OCI-LY3 (cell line): ENCODE data around the gene PIK3R5.

Source experiments
- H2AFZ ChIP-seq: fragments of 200-600, 300-600 bp; shearing (Covaris generic); 2 replicates; pipeline ENCODE4 v1.6.0; 2014; ENCODE audit warnings: antibody characterized with exemption, low read depth, low read length
- H3K27ac ChIP-seq: fragments of 200-600, 300-600 bp; sonication (generic); 2 replicates; pipeline ENCODE4 v1.5.1; 2014; ENCODE audit warnings: mild to moderate bottlenecking, low read length, moderate library complexity, mixed read lengths
- H3K27me3 ChIP-seq: fragments of 200-600, 300-600 bp; sonication (generic); 2 replicates; pipeline ENCODE4 v1.6.1; 2014; ENCODE audit warnings: low read depth, low read length, mixed read lengths
- H3K36me3 ChIP-seq: fragments of 200-600, 300-600 bp; sonication (generic); replicated peaks from 2 replicates; pipeline ENCODE3; 2014; ENCODE audit warnings: low read depth, low read length, mixed read lengths
- H3K4me1 ChIP-seq: fragments of 300-600, 200-600 bp; sonication (generic); 2 replicates; pipeline ENCODE4 v1.6.1; 2014; ENCODE audit warnings: low read length, mixed read lengths
- H3K4me2 ChIP-seq: fragments of 200-600, 300-600 bp; sonication (generic); 2 replicates; pipeline ENCODE4 v1.6.1; 2014; ENCODE audit warnings: low read length, mixed read lengths
- H3K4me3 ChIP-seq: fragments of 300-600, 200-600 bp; sonication (generic); 2 replicates; pipeline ENCODE4 v1.5.1; 2014; ENCODE audit warnings: antibody characterized with exemption, mild to moderate bottlenecking, low read length, moderate library complexity
- H3K79me2 ChIP-seq: fragments of 300-600, 200-600 bp; shearing (Covaris generic); 2 replicates; pipeline ENCODE4 v1.6.1; 2014; ENCODE audit warnings: mild to moderate bottlenecking, low read length, mixed read lengths
- H3K9ac ChIP-seq: fragments of 300-600, 200-600 bp; shearing (Covaris generic); 2 replicates; pipeline ENCODE4 v1.6.0; 2014; ENCODE audit warnings: mild to moderate bottlenecking, low read length, moderate library complexity
- H3K9me3 ChIP-seq: fragments of 200-600, 300-600 bp; shearing (Covaris generic); 2 replicates; pipeline ENCODE4 v1.6.1; 2014; ENCODE audit warnings: low read length, mixed read lengths; ENCODE audit not compliant: insufficient read depth
- H4K20me1 ChIP-seq: fragments of 200-600, 300-600 bp; sonication (generic); 2 replicates; pipeline ENCODE4 v1.6.1; 2016; ENCODE audit warnings: low read length, mixed read lengths; ENCODE audit not compliant: insufficient read depth
- CTCF ChIP-seq: fragments of 200-600, 300-600 bp; sonication (generic); IDR thresholded peaks from 2 replicates; pipeline ENCODE4 v1.5.1; 2014; ENCODE audit warnings: antibody characterized with exemption, low read length, low read depth
- EZH2phosphoT487 ChIP-seq: fragments of 200-600 bp; shearing (Covaris generic); IDR thresholded peaks from 2 replicates; pipeline ENCODE4 v1.6.1; 2018; ENCODE audit warnings: antibody characterized with exemption, mixed run types, low read depth

PIK3R5 gene

GRCh38 chr17:8900626-8901585, 64.6 kb downstream of the PIK3R5 start:
- Histone ChIP-seq H3K9ac (peak overlapping the region; percentile 66; the same call in 1 of the 2 replicates), H3K27me3 (no peaks in the 10 kb centered on the region), H3K79me2 (no peaks in the 10 kb centered on the region), H4K20me1 (no peaks in the 10 kb centered on the region), H3K36me3 (peaks cover 18% of the 10 kb centered on the region), H3K4me1 (peaks cover 64% of the 10 kb centered on the region), H2AFZ (no peak overlapping the region; the same call in 1 of the 2 replicates), H3K4me3 (peak overlapping the region; percentile 74), H3K9me3 (no peaks in the 10 kb centered on the region), H3K4me2 (peak overlapping the region; percentile 99), H3K27ac (peak overlapping the region; percentile 90)
- TF ChIP-seq EZH2phosphoT487: no peak
- peak; percentile 30 for TF ChIP-seq CTCF

GRCh38 chr17:8900207-8900606, 65.3 kb downstream of the PIK3R5 start:
- Histone ChIP-seq H3K4me2 (peak overlapping the region; percentile 99), H3K9ac (peak overlapping the region; percentile 36; the same call in 1 of the 2 replicates), H3K27me3 (no peaks in the 10 kb centered on the region), H3K27ac (peak overlapping the region; percentile 90), H3K79me2 (no peaks in the 10 kb centered on the region), H3K4me3 (peak overlapping the region; percentile 74), H2AFZ (no peak overlapping the region), H3K4me1 (peaks cover 62% of the 10 kb centered on the region), H3K9me3 (no peaks in the 10 kb centered on the region), H3K36me3 (peaks cover 18% of the 10 kb centered on the region), H4K20me1 (no peaks in the 10 kb centered on the region)
- TF ChIP-seq CTCF (no peak), EZH2phosphoT487 (no peak)

- Histone ChIP-seq H3K27ac (peak overlapping the region; percentile 44; the same call in 1 of the 2 replicates), H4K20me1 (no peaks in the 10 kb centered on the region), H3K79me2 (no peaks in the 10 kb centered on the region), H3K4me3 (peak overlapping the region; percentile 32; the same call in 1 of the 2 replicates), H3K9ac (no peak overlapping the region), H2AFZ (no peak overlapping the region), H3K36me3 (peaks cover 11% of the 10 kb centered on the region), H3K27me3 (no peaks in the 10 kb centered on the region), H3K4me2 (peak overlapping the region; percentile 66), H3K9me3 (no peaks in the 10 kb centered on the region), H3K4me1 (peaks cover 64% of the 10 kb centered on the region)
- TF ChIP-seq CTCF (no peak), EZH2phosphoT487 (no peak)
Observed at GRCh38 chr17:8898636-8899035, 66.9 kb downstream of the PIK3R5 start.

GRCh38 chr17:8898126-8898525, 67.4 kb downstream of the PIK3R5 start:
- peak overlapping the region; percentile 32; the same call in 1 of the 2 replicates for H3K4me3 ChIP-seq
- H3K4me2 ChIP-seq: peak overlapping the region; percentile 66
- no peak overlapping the region for H3K9ac ChIP-seq
- H3K27ac ChIP-seq: no peak overlapping the region
- no peak overlapping the region for H2AFZ ChIP-seq
- no peaks in the 10 kb centered on the region for H3K79me2 ChIP-seq
- no peaks in the 10 kb centered on the region for H3K27me3 ChIP-seq
- H3K36me3 ChIP-seq: peaks cover 11% of the 10 kb centered on the region
- peaks cover 68% of the 10 kb centered on the region for H3K4me1 ChIP-seq
- H3K9me3 ChIP-seq: no peaks in the 10 kb centered on the region
- TF ChIP-seq CTCF: no peak
- no peak for TF ChIP-seq EZH2phosphoT487
- H4K20me1 ChIP-seq: no peaks in the 10 kb centered on the region
